A549 (cell line): ENCODE data around the gene ACSBG1. TPM values are rescaled to one million over a fixed set of nuclear protein-coding genes. Genes with fewer than 3 reads are reported as not detected.
A peak's percentile ranks its signal among the peaks of the same experiment; 100 is the strongest.

Experiments used
- ATAC-seq, 2 experiments: fragments of 200-7000 bp in 1 of 2; fragments of >200 bp in 1 of 2; cut with Nextera tagmentation in 1 of 2; cut with Tn5 transposase in 1 of 2; 3 replicates each; pipeline versions ENCODE4 v1.8.0 to v1.9.1; 2018 to 2020; ENCODE audit warnings: mild to moderate bottlenecking in 1 of 2, moderate library complexity in 1 of 2
- CTCF ChIA-PET: fragments of 300-600 bp; sonication (Branson Sonifier 250); formaldehyde crosslinking; extraction: SDS; loops from one replicate; lab custom pipeline; 2021; ENCODE audit warnings: antibody characterized with exemption, inconsistent platforms; lab: Yijun Ruan, JAX
- POLR2A ChIA-PET: fragments of 350-600 bp; formaldehyde crosslinking; extraction: SDS; loops from one replicate; lab custom pipeline; 2021; ENCODE audit warnings: antibody characterized with exemption, inconsistent platforms; lab: Yijun Ruan, JAX
- DNase-seq, 2 experiments: peaks; one replicate each; pipeline versions ENCODE4 v3.0.0 to v3.0.0-alpha.2; 2011 to 2016; ENCODE audit warnings: low read depth in 1 of 2, low spot score in 1 of 2
- FAIRE-seq: peaks from 2 replicates; lab custom pipeline; 2011; peaks lifted over from hg19 to GRCh38; lab: Jason Lieb, UNC
- H3K27ac ChIP-seq, 2 experiments: fragments of >200 bp; sonication (Bioruptor Twin); formaldehyde crosslinking; 3 replicates each; pipeline ENCODE4 v1.5.1; 2016 to 2017
- H3K4me1 ChIP-seq: fragments of >200 bp; sonication (Bioruptor Twin); formaldehyde crosslinking; 3 replicates; pipeline ENCODE4 v1.6.1; 2016
- H3K4me2 ChIP-seq: fragments of >200 bp; sonication (Bioruptor Twin); formaldehyde crosslinking; 3 replicates; pipeline ENCODE4 v1.6.1; 2016
- H3K4me3 ChIP-seq: fragments of >200 bp; sonication (Bioruptor Twin); formaldehyde crosslinking; 3 replicates; pipeline ENCODE4 v1.5.1; 2016
- H3K9me3 ChIP-seq: fragments of >200 bp; sonication (Bioruptor Twin); formaldehyde crosslinking; 3 replicates; pipeline ENCODE4 v1.6.1; 2016
- CHD2 ChIP-seq: fragments of 150-350 bp; IDR thresholded peaks from 2 replicates; pipeline ENCODE4 v1.6.1; 2014; ENCODE audit warnings: low read length; ENCODE audit not compliant: partially characterized antibody
- CHD4 ChIP-seq: fragments of 200-600 bp; sonication (generic); IDR thresholded peaks from 2 replicates; pipeline ENCODE4 v1.6.1; 2016; ENCODE audit warnings: antibody characterized with exemption, mild to moderate bottlenecking, borderline replicate concordance
- EHMT2 ChIP-seq: fragments of 200-600 bp; sonication (generic); IDR thresholded peaks from 2 replicates; pipeline ENCODE4 v1.6.1; 2016; ENCODE audit warnings: antibody characterized with exemption, low read depth, mild to moderate bottlenecking, moderate library complexity
- HDAC2 ChIP-seq: fragments of 200-600 bp; sonication (generic); IDR thresholded peaks from 2 replicates; pipeline ENCODE4 v1.6.1; 2016
- HEYL ChIP-seq: fragments of 250-450 bp; sonication (Bioruptor Pico); IDR thresholded peaks from 2 replicates; pipeline ENCODE4 v1.8.0; 2021; ENCODE audit warnings: mild to moderate bottlenecking, moderate library complexity
- HOXB13 ChIP-seq: fragments of 250-450 bp; sonication (Bioruptor Pico); IDR thresholded peaks from 2 replicates; pipeline ENCODE4 v1.5.0; 2020; ENCODE audit warnings: low read depth, mild to moderate bottlenecking, moderate library complexity
- JUN ChIP-seq, 2 experiments: fragments of >200 bp; sonication (Bioruptor Twin); formaldehyde crosslinking; IDR thresholded peaks; 2 replicates in 1 of 2; 3 replicates in 1 of 2; pipeline ENCODE4 v1.6.1; 2016 to 2017
- MYC ChIP-seq: IDR thresholded peaks from 2 replicates; pipeline ENCODE4 v1.6.1; 2012; ENCODE audit warnings: mild to moderate bottlenecking, inconsistent platforms, low read length, improper control_type of control experiment, borderline replicate concordance
- NFE2L2 ChIP-seq: fragments of 150-350 bp; conservative IDR thresholded peaks from 2 replicates; pipeline ENCODE4 v1.6.1; 2014; ENCODE audit warnings: low read length
- PHF8 ChIP-seq: fragments of 200-600 bp; sonication (generic); IDR thresholded peaks from 2 replicates; pipeline ENCODE4 v1.6.1; 2016; ENCODE audit warnings: low read depth, mild to moderate bottlenecking, antibody characterized with exemption, moderate library complexity, borderline replicate concordance
- POLR2AphosphoS2 ChIP-seq: conservative IDR thresholded peaks from 2 replicates; pipeline ENCODE4 v1.6.1; 2012; ENCODE audit warnings: low read length, improper control_type of control experiment, inconsistent platforms
- RNF2 ChIP-seq: fragments of 200-600 bp; sonication (generic); IDR thresholded peaks from 2 replicates; pipeline ENCODE4 v1.6.1; 2016; ENCODE audit warnings: low read depth, mild to moderate bottlenecking, antibody characterized with exemption, moderate library complexity, borderline replicate concordance
- SMC3 ChIP-seq: fragments of >200 bp; sonication (Bioruptor Twin); formaldehyde crosslinking; IDR thresholded peaks from 3 replicates; pipeline ENCODE4 v1.6.1; 2018; ENCODE audit warnings: inconsistent platforms
- SREBF2 ChIP-seq: fragments of 450-650 bp; IDR thresholded peaks from 2 replicates; pipeline ENCODE4 v1.6.1; 2014; ENCODE audit warnings: mild to moderate bottlenecking, moderate library complexity
- TP53 ChIP-seq: fragments of 250-450 bp; sonication (Bioruptor Pico); IDR thresholded peaks from 2 replicates; pipeline ENCODE4 v1.5.0; 2021; ENCODE audit warnings: mild to moderate bottlenecking, moderate library complexity
- ZC3H11A ChIP-seq: fragments of 450-650 bp; IDR thresholded peaks from 2 replicates; pipeline ENCODE4 v1.6.1; 2014; ENCODE audit warnings: antibody characterized with exemption, mild to moderate bottlenecking
- WGBS: methylation state at CpG from one replicate; pipeline ENCODE4 v1.1.6; 2017; ENCODE audit errors: missing lambda C conversion rate; 5-methylcytosine and 5-hydroxymethylcytosine counted together
- polyA plus RNA-seq, 4 experiments: library from polyadenylated mRNA; depleted of rRNA in 3 of 4; stranded (reverse); fragments of >200 nt; fragmentation: RNase III in 1 of 4; extraction: RNeasy Plus Mini Kit Qiagen cat#74134 plus additional on column Dnase treatment in 1 of 4; gene quantifications; 2 replicates in 3 of 4; 3 replicates in 1 of 4; pipeline ENCODE4 v1.2.3, GENCODE V29; 2011 to 2017
- TF ChIP-seq, protein P1 (sequence below): fragments of 250-450 bp; sonication (Bioruptor Pico); IDR thresholded peaks from 2 replicates; pipeline ENCODE4 v1.5.0; 2020; ENCODE audit warnings: low read depth, mild to moderate bottlenecking, moderate library complexity
- TF ChIP-seq, protein P2 (sequence below): fragments of >200 bp; sonication (Bioruptor Twin); formaldehyde crosslinking; IDR thresholded peaks from 3 replicates; pipeline ENCODE4 v1.6.1; 2016
- TF ChIP-seq, protein P3 (sequence below): fragments of 200-600 bp; sonication (generic); IDR thresholded peaks from 2 replicates; pipeline ENCODE4 v1.6.1; 2016; ENCODE audit warnings: antibody characterized with exemption, mild to moderate bottlenecking, moderate library complexity
- TF ChIP-seq, protein P4 (sequence below): IDR thresholded peaks from 2 replicates; pipeline ENCODE4 v1.6.1; 2012; ENCODE audit warnings: low read depth, borderline replicate concordance
- TF ChIP-seq, protein P5 (sequence below): fragments of 150-350 bp; IDR thresholded peaks from 2 replicates; pipeline ENCODE4 v1.6.1; 2014; ENCODE audit warnings: low read depth, mild to moderate bottlenecking, low read length

The ACSBG1 gene
- polyA plus RNA-seq, 2 of the 4 experiments (the other 2 are of a cell fraction) = 0.15 to 0.21 TPM

DNA sequence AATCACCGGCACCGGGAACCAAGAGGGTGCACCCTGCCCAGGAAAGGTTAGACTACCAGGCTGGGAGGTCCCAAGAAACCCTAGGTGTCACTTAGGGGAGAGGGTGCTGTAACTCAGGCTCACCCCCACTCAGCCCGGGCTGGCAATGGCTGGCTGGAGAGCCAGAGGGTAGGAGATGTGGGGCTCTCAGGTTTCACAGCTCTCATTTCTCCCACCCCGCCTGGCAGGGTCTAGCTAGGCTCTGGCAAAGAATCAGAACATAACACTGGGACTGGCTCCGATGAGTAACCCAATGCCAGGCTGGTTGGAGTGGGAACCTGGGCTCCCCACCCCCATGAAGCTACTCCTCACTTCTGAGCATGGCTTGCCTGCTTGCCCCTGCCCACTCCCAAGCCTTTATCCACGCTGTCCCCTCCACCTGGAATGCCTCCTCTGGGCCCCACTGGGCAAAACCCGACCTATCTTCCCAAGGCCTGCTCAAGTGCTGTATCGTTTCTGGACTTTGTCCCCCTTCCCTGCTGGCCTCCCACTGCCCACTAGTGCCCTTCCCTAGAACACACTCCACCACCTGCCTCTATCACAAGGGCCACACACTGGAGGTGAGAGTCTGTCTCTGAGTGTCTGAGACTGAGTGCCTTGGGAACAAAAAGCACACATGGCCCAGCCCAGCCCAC is 105.2 kb downstream of the ACSBG1 start:
- ChIA-PET CTCF (interaction anchor here (0.8 to 9.0 kb wide), 12 partner anchors 7 to 170 kb away, joined by 3 to 116 read pairs (median 14); partner anchors contain the start of gene IDH3A), POLR2A (interaction anchor here (4.0 kb wide), 1 partner anchor 20 kb away, joined by 16 read pairs; the partner anchor contains the start of gene IDH3A)
- H3K4me3 ChIP-seq = no peak overlapping the region
- no peak for FAIRE-seq
- peaks cover 38% of the 10 kb centered on the region for H3K4me1 ChIP-seq
- no peak for ATAC-seq
- H3K4me2 ChIP-seq = 0 out of 3 replicates have a peak overlapping the region, but pooled peaks have one; percentile 15
- WGBS = 68% methylated on average over 8 of the region's 8 CpGs
- H3K27ac ChIP-seq = peak overlapping the region in 1 of 2 experiments; percentile 43; a peak in 2 of 6 replicates
- no peaks in the 10 kb centered on the region for H3K9me3 ChIP-seq
- no peak for DNase-seq
- no peak for TF ChIP-seq SREBF2
- TF ChIP-seq ZC3H11A = no peak
- no peak for TF ChIP-seq MYC
- TF ChIP-seq, protein P1, sequence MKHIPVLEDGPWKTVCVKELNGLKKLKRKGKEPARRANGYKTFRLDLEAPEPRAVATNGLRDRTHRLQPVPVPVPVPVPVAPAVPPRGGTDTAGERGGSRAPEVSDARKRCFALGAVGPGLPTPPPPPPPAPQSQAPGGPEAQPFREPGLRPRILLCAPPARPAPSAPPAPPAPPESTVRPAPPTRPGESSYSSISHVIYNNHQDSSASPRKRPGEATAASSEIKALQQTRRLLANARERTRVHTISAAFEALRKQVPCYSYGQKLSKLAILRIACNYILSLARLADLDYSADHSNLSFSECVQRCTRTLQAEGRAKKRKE = no peak
- no peak for TF ChIP-seq RNF2
- TF ChIP-seq HDAC2 = no peak
- TF ChIP-seq, protein P2, sequence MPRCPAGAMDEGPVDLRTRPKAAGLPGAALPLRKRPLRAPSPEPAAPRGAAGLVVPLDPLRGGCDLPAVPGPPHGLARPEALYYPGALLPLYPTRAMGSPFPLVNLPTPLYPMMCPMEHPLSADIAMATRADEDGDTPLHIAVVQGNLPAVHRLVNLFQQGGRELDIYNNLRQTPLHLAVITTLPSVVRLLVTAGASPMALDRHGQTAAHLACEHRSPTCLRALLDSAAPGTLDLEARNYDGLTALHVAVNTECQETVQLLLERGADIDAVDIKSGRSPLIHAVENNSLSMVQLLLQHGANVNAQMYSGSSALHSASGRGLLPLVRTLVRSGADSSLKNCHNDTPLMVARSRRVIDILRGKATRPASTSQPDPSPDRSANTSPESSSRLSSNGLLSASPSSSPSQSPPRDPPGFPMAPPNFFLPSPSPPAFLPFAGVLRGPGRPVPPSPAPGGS = no peak
- TF ChIP-seq NFE2L2 = no peak
- TF ChIP-seq, protein P3, sequence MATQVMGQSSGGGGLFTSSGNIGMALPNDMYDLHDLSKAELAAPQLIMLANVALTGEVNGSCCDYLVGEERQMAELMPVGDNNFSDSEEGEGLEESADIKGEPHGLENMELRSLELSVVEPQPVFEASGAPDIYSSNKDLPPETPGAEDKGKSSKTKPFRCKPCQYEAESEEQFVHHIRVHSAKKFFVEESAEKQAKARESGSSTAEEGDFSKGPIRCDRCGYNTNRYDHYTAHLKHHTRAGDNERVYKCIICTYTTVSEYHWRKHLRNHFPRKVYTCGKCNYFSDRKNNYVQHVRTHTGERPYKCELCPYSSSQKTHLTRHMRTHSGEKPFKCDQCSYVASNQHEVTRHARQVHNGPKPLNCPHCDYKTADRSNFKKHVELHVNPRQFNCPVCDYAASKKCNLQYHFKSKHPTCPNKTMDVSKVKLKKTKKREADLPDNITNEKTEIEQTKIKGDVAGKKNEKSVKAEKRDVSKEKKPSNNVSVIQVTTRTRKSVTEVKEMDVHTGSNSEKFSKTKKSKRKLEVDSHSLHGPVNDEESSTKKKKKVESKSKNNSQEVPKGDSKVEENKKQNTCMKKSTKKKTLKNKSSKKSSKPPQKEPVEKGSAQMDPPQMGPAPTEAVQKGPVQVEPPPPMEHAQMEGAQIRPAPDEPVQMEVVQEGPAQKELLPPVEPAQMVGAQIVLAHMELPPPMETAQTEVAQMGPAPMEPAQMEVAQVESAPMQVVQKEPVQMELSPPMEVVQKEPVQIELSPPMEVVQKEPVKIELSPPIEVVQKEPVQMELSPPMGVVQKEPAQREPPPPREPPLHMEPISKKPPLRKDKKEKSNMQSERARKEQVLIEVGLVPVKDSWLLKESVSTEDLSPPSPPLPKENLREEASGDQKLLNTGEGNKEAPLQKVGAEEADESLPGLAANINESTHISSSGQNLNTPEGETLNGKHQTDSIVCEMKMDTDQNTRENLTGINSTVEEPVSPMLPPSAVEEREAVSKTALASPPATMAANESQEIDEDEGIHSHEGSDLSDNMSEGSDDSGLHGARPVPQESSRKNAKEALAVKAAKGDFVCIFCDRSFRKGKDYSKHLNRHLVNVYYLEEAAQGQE = no peak
- no peak for TF ChIP-seq POLR2AphosphoS2
- no peak for TF ChIP-seq JUN (IDR thresholded peaks at IDR 0.05)
- no peak for TF ChIP-seq PHF8
- TF ChIP-seq TP53 = no peak
- TF ChIP-seq, protein P4, sequence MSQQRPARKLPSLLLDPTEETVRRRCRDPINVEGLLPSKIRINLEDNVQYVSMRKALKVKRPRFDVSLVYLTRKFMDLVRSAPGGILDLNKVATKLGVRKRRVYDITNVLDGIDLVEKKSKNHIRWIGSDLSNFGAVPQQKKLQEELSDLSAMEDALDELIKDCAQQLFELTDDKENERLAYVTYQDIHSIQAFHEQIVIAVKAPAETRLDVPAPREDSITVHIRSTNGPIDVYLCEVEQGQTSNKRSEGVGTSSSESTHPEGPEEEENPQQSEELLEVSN = no peak
- no peak for TF ChIP-seq CHD4

DNA sequence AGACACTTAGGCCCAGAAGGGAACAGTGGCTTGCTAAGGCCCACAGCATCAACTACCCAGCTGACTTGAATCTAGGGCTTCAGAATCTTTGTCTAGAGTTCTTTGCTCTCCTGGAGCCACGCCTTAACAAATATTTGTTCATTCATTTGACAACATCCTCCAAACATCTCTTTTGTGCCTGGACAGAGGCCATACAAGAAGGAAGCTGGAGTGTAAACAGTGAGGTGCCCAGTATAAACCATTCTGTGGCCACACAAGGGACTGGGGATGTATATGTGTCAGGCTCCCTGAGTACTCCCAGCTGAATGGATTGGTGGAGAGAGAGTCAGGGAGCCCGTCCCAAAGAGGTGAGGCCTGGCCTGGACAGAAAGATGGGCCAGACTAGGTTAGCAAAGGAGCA is 106.5 kb downstream of the ACSBG1 start:
- ChIA-PET CTCF (interaction anchor here (0.9 to 9.0 kb wide), 8 partner anchors 11 to 168 kb away, joined by 4 to 116 read pairs (median 12); no protein-coding TSS in a partner anchor), POLR2A (no interaction called here)
- Histone ChIP-seq H3K4me2 (peak overlapping the region; percentile 49), H3K9me3 (no peaks in the 10 kb centered on the region), H3K27ac (peak overlapping the region in 1 of 2 experiments; percentile 19; a peak in 1 of 6 replicates), H3K4me3 (no peak overlapping the region), H3K4me1 (peaks cover 38% of the 10 kb centered on the region)
- DNase-seq (peak in 1 of 2 experiments; percentile 68), FAIRE-seq (no peak), ATAC-seq (peak in 1 of 2 experiments; percentile 43; a peak in 3 of 6 replicates)
- WGBS = 36% methylated on average over 2 of the region's 2 CpGs
- TF ChIP-seq HEYL (no peak), CHD2 (no peak), EHMT2 (no peak), HOXB13 (no peak), SMC3 (no peak)
- TF ChIP-seq, protein P5, sequence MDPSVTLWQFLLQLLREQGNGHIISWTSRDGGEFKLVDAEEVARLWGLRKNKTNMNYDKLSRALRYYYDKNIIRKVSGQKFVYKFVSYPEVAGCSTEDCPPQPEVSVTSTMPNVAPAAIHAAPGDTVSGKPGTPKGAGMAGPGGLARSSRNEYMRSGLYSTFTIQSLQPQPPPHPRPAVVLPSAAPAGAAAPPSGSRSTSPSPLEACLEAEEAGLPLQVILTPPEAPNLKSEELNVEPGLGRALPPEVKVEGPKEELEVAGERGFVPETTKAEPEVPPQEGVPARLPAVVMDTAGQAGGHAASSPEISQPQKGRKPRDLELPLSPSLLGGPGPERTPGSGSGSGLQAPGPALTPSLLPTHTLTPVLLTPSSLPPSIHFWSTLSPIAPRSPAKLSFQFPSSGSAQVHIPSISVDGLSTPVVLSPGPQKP = no peak
